Gastroesophageal sphincter (tissue), 4 donors: ENCODE results near the gene GDF3. TPM values are rescaled to one million over a fixed set of nuclear protein-coding genes. Genes with fewer than 3 reads are reported as not detected.

Source experiments
- ATAC-seq: fragments of 150-250 bp; one replicate; pipeline ENCODE4 v1.9.1; 2016; ENCODE audit warnings: mild to moderate bottlenecking, moderate library complexity
- H3K27ac ChIP-seq, 4 donors: fragments of 200-600 bp; sonication (generic) in 3 of 4; 1 replicate in 3 of 4; 2 replicates in 1 of 4; pipeline ENCODE4 v1.5.1; 2016 to 2019
- H3K27me3 ChIP-seq: fragments of 200-600 bp; sonication (generic); one replicate; pipeline ENCODE4 v1.5.1; 2019
- H3K36me3 ChIP-seq, 2 donors: fragments of 200-600 bp; sonication (generic); one replicate each; pipeline ENCODE4 v1.5.1; 2019; ENCODE audit warnings: control low read depth in 1 of 2
- H3K4me1 ChIP-seq, 3 donors: fragments of 200-600 bp; sonication (generic); 1 replicate in 2 of 3; 2 replicates in 1 of 3; pipeline ENCODE4 v1.5.1; 2016 to 2019; ENCODE audit warnings: control low read depth in 2 of 3
- H3K4me3 ChIP-seq, 2 donors: fragments of 200-600 bp; sonication (generic); one replicate each; pipeline ENCODE4 v1.5.1; 2019; ENCODE audit warnings: mild to moderate bottlenecking in 1 of 2, moderate library complexity in 1 of 2
- H3K9me3 ChIP-seq, 3 donors: fragments of 200-600 bp; sonication (generic); one replicate each; pipeline ENCODE4 v1.5.1; 2017 to 2019; ENCODE audit warnings: control low read depth in 2 of 3
- CTCF ChIP-seq, 4 experiments: fragments of 200-600 bp in 2 of 4; fragments of 450-650 bp in 2 of 4; sonication (generic) in 1 of 4; IDR thresholded peaks; one replicate each; pipeline ENCODE4 v1.5.1; 2017 to 2019; ENCODE audit warnings: antibody characterized with exemption in 4 of 4, mild to moderate bottlenecking in 2 of 4, moderate library complexity in 2 of 4
- EP300 ChIP-seq: sonication (generic); formaldehyde crosslinking; IDR thresholded peaks from one replicate; pipeline ENCODE4 v1.6.1; 2017; ENCODE audit warnings: antibody characterized with exemption, mild to moderate bottlenecking
- POLR2A ChIP-seq, 2 donors: fragments of 450-650 bp; IDR thresholded peaks; one replicate each; pipeline ENCODE4 v1.6.1; 2017; ENCODE audit warnings: antibody characterized with exemption in 2 of 2, mild to moderate bottlenecking in 2 of 2, moderate library complexity in 1 of 2
- POLR2AphosphoS5 ChIP-seq: sonication (generic); formaldehyde crosslinking; IDR thresholded peaks from one replicate; pipeline ENCODE4 v1.6.1; 2017; ENCODE audit warnings: antibody characterized with exemption
- WGBS, 2 donors: methylation state at CpG; one replicate each; pipeline ENCODE4 v1.1.5; 2018; ENCODE audit warnings: low coverage in 1 of 2; 5-methylcytosine and 5-hydroxymethylcytosine counted together
- total RNA-seq, 4 donors: library from RNA; depleted of rRNA; stranded (reverse); fragments of >200 nt; gene quantifications; one replicate each; pipeline ENCODE4 v1.1.0, GENCODE V29; 2016

The GDF3 gene
- total RNA-seq, 4 donors from 2014 or later = not detected

GRCh38 chr12:7709969-7710675, 14.5 kb upstream of the GDF3 start:
- no peaks in the 10 kb centered on the region for H3K4me1 ChIP-seq
- H3K36me3 ChIP-seq = no peaks in the 10 kb centered on the region
- ATAC-seq = no peak
- H3K9me3 ChIP-seq = peaks cover 0 to 4% (median 0%) of the 10 kb centered on the region in 3 donors
- H3K4me3 ChIP-seq = no peak overlapping the region
- no peak overlapping the region for H3K27ac ChIP-seq
- TF ChIP-seq POLR2AphosphoS5 (no peak), CTCF (IDR thresholded peaks at IDR 0.05) (no peak), POLR2A (IDR thresholded peaks at IDR 0.05) (no peak), EP300 (no peak)
- peaks cover 9% of the 10 kb centered on the region for H3K27me3 ChIP-seq
- WGBS, 2 donors = 59 to 61% methylated on average over 6 to 8 of the region's 8 CpGs

DNA sequence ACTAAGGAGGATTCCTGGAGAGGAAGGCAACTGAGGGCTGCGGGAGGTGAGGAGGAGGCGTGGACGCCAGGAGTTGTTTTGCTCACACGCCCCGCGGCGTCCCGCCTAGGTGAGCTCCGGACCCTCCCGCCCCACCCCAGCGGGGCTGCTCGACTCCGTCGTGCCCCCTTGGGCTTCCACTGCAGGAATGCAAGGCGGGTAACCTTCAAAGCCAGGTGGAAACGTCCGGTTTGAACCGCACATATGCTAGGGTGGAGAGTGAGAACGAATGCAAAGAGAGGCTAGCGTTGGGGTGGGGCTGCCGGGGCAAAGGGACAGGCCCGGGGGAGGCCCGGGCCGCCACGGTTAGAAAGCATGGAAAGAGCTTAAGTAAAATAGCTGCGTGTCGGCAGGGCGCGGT, 10.3 kb upstream of the GDF3 start:
- no peak for ATAC-seq
- Histone ChIP-seq H3K4me1 (no peaks in the 10 kb centered on the region), H3K27ac (no peak overlapping the region), H3K9me3 (no peaks in the 10 kb centered on the region), H3K4me3 (no peak overlapping the region), H3K27me3 (no peaks in the 10 kb centered on the region), H3K36me3 (no peaks in the 10 kb centered on the region)
- TF ChIP-seq CTCF (IDR thresholded peaks at IDR 0.05) = no peak
- no peak for TF ChIP-seq EP300
- no peak for TF ChIP-seq POLR2AphosphoS5
- TF ChIP-seq POLR2A (IDR thresholded peaks at IDR 0.05) = no peak
- WGBS, 2 donors = 84% methylated on average over 28 of the region's 29 CpGs; no CpG with 5 or more reads in 1 of the 2 donors

GRCh38 chr12:7695237-7695560, 376 bp downstream of the GDF3 start:
- WGBS, 2 donors = 27 to 30% methylated on average over 7 to 8 of the region's 10 CpGs
- peaks cover 3% of the 10 kb centered on the region for H3K27me3 ChIP-seq
- no peaks in the 10 kb centered on the region for H3K4me1 ChIP-seq
- no peak overlapping the region for H3K27ac ChIP-seq
- no peak overlapping the region for H3K4me3 ChIP-seq
- H3K9me3 ChIP-seq = no peaks in the 10 kb centered on the region
- TF ChIP-seq EP300 = no peak
- no peak for TF ChIP-seq POLR2AphosphoS5
- no peak for TF ChIP-seq CTCF (IDR thresholded peaks at IDR 0.05)
- no peak for TF ChIP-seq POLR2A (IDR thresholded peaks at IDR 0.05)
- no peaks in the 10 kb centered on the region for H3K36me3 ChIP-seq
- ATAC-seq = no peak

GRCh38 chr12:7694556-7695236, 879 bp downstream of the GDF3 start:
- H3K36me3 ChIP-seq = no peaks in the 10 kb centered on the region
- TF ChIP-seq CTCF (IDR thresholded peaks at IDR 0.05) (no peak), EP300 (no peak), POLR2AphosphoS5 (no peak), POLR2A (IDR thresholded peaks at IDR 0.05) (no peak)
- 53 to 72% methylated on average over 3 of the region's 3 CpGs for WGBS, 2 donors
- H3K27me3 ChIP-seq = peaks cover 3% of the 10 kb centered on the region
- H3K4me3 ChIP-seq = no peak overlapping the region
- H3K4me1 ChIP-seq = no peaks in the 10 kb centered on the region
- ATAC-seq = no peak
- no peaks in the 10 kb centered on the region for H3K9me3 ChIP-seq
- H3K27ac ChIP-seq = no peak overlapping the region

DNA sequence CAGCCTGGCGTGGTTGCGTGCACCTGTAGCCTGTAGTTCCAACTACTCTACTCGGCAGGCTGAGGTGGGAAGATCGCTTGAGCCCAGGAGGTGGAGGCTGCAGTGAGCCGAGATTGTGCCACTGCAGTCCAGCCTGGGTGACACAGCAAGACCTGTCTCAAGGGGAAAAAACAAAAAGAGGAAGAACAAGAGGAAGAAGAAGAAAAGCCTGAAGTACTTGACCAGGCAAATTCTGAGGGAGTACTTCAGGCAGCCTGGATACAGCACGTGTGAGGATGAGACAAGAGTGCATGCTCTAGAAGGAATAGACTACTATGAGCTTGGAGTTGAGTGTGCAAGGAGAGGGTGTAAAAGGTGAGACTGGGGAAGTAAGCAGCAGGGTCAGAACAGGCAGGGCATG, 1.8 kb downstream of the GDF3 start:
- ATAC-seq = no peak
- WGBS, 2 donors = 69% methylated on average over 2 of the region's 6 CpGs; no CpG with 5 or more reads in 1 of the 2 donors

More for the DNA sequence above, 1.8 kb downstream of the GDF3 start:
- Histone ChIP-seq H3K36me3 (no peaks in the 10 kb centered on the region), H3K9me3 (no peaks in the 10 kb centered on the region), H3K4me3 (no peak overlapping the region), H3K27ac (no peak overlapping the region), H3K4me1 (no peaks in the 10 kb centered on the region), H3K27me3 (peaks cover 3% of the 10 kb centered on the region)
- TF ChIP-seq EP300 (no peak), CTCF (IDR thresholded peaks at IDR 0.05) (no peak), POLR2AphosphoS5 (no peak), POLR2A (IDR thresholded peaks at IDR 0.05) (no peak)
